Activated B cell treated with CpG ODN at 0.5 μM for 24 hours (primary cell): ENCODE data around the gene CAMTA1. TPM values are rescaled to one million over a fixed set of nuclear protein-coding genes. Genes with fewer than 3 reads are reported as not detected.

Source experiments
- ATAC-seq: fragments of 200-7000 bp; cut with Tn5 transposase; one replicate; pipeline ENCODE4 v1.10.0; 2021; ENCODE audit warnings: low read depth, mild to moderate bottlenecking, moderate library complexity
- CTCF ChIA-PET: fragments of 350-600 bp; sonication (Branson Sonifier 250); formaldehyde crosslinking; loops from one replicate; lab custom pipeline; 2021; ENCODE audit warnings: antibody characterized with exemption; lab: Charles Lee
- POLR2A ChIA-PET: fragments of 350-600 bp; sonication (Branson Sonifier 250); formaldehyde crosslinking; loops from one replicate; lab custom pipeline; 2021; ENCODE audit warnings: antibody characterized with exemption; lab: Charles Lee
- DNase-seq: peaks from one replicate; pipeline ENCODE4 v3.0.0; 2022
- H3K27ac Mint-ChIP-seq: one replicate; pipeline ENCODE4 v1.8.0; 2020; ENCODE audit warnings: mixed read lengths
- H3K27me3 Mint-ChIP-seq: one replicate; pipeline ENCODE4 v1.8.0; 2021; ENCODE audit warnings: mixed read lengths
- H3K36me3 Mint-ChIP-seq: one replicate; pipeline ENCODE4 v1.8.0; 2021; ENCODE audit warnings: low read depth, mixed read lengths
- H3K4me1 Mint-ChIP-seq: one replicate; pipeline ENCODE4 v1.8.0; 2021; ENCODE audit warnings: mixed read lengths
- H3K4me3 Mint-ChIP-seq: one replicate; pipeline ENCODE4 v1.8.0; 2020; ENCODE audit warnings: mild to moderate bottlenecking, mixed read lengths
- H3K9me3 Mint-ChIP-seq: one replicate; pipeline ENCODE4 v1.8.0; 2020; ENCODE audit warnings: mixed read lengths
- intact Hi-C: fragments of 100-400 bp; cut with micrococcal nuclease; formaldehyde crosslinking; loops from one replicate; pipeline ENCODE4 v1.15.1; 2024
- total RNA-seq: library from RNA; stranded (reverse); gene quantifications from 2 replicates; pipeline ENCODE4 v1.2.3, GENCODE V29; 2022
- TF ChIP-seq, protein P1 (sequence below): fragments of 200-600 bp; IDR thresholded peaks from one replicate; pipeline ENCODE4 v1.8.0; 2022; ENCODE audit warnings: antibody characterized with exemption, mild to moderate bottlenecking

The CAMTA1 gene
- total RNA-seq, 1 donor from 2014 or later, result 49.8 TPM

DNA sequence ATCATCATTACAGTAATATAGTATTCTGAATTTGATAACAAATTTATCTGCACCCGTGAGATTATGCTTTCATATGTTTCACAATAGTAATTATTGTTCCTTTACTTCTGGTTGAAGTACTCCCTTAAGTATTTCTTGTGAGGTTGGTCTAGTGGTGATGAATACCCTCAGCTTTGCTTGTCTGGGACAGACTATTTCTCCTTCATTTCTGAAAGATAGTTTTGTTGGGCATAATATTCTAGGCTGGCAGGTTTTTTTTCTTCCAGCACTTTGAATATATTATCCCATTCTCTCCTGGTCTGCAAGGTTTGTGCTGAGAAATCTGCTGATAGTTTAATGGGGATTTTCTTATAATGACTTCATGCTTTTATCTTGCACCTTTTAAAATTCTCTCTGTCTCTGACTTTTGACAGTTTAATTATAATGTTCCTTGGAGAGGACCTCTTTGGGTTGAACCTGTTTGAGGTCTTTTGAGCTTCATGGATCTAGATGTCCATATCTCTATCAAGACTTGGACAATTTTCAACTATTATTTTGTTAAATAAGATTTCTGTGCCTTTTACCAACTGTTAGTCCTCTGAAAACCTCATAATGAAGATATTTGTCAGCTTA is 614.4 kb downstream of the CAMTA1 start:
- no peak for ATAC-seq
- intact Hi-C loops, result no loop called here
- H3K9me3 Mint-ChIP-seq, result peaks cover 22% of the 10 kb centered on the region
- no peak overlapping the region for H3K4me3 Mint-ChIP-seq
- no peak overlapping the region for H3K27ac Mint-ChIP-seq
- peaks cover 13% of the 10 kb centered on the region for H3K27me3 Mint-ChIP-seq
- ChIA-PET POLR2A (no interaction called here), CTCF (no interaction called here)
- TF ChIP-seq, protein P1, sequence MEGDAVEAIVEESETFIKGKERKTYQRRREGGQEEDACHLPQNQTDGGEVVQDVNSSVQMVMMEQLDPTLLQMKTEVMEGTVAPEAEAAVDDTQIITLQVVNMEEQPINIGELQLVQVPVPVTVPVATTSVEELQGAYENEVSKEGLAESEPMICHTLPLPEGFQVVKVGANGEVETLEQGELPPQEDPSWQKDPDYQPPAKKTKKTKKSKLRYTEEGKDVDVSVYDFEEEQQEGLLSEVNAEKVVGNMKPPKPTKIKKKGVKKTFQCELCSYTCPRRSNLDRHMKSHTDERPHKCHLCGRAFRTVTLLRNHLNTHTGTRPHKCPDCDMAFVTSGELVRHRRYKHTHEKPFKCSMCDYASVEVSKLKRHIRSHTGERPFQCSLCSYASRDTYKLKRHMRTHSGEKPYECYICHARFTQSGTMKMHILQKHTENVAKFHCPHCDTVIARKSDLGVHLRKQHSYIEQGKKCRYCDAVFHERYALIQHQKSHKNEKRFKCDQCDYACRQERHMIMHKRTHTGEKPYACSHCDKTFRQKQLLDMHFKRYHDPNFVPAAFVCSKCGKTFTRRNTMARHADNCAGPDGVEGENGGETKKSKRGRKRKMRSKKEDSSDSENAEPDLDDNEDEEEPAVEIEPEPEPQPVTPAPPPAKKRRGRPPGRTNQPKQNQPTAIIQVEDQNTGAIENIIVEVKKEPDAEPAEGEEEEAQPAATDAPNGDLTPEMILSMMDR, result no peak
- H3K36me3 Mint-ChIP-seq, result no peaks in the 10 kb centered on the region
- DNase-seq, result no peak
- H3K4me1 Mint-ChIP-seq, result no peaks in the 10 kb centered on the region

GRCh38 chr1:7400566-7400965 is 615.3 kb downstream of the CAMTA1 start:
- no peaks in the 10 kb centered on the region for H3K36me3 Mint-ChIP-seq
- DNase-seq, result no peak
- no peak overlapping the region for H3K27ac Mint-ChIP-seq
- ATAC-seq, result no peak
- intact Hi-C loops, result no loop called here
- no peaks in the 10 kb centered on the region for H3K4me1 Mint-ChIP-seq
- POLR2A ChIA-PET, result no interaction called here
- TF ChIP-seq, protein P1, result no peak
- no peak overlapping the region for H3K4me3 Mint-ChIP-seq
- H3K9me3 Mint-ChIP-seq, result peaks cover 18% of the 10 kb centered on the region
- peaks cover 11% of the 10 kb centered on the region for H3K27me3 Mint-ChIP-seq
- CTCF ChIA-PET, result no interaction called here

DNA sequence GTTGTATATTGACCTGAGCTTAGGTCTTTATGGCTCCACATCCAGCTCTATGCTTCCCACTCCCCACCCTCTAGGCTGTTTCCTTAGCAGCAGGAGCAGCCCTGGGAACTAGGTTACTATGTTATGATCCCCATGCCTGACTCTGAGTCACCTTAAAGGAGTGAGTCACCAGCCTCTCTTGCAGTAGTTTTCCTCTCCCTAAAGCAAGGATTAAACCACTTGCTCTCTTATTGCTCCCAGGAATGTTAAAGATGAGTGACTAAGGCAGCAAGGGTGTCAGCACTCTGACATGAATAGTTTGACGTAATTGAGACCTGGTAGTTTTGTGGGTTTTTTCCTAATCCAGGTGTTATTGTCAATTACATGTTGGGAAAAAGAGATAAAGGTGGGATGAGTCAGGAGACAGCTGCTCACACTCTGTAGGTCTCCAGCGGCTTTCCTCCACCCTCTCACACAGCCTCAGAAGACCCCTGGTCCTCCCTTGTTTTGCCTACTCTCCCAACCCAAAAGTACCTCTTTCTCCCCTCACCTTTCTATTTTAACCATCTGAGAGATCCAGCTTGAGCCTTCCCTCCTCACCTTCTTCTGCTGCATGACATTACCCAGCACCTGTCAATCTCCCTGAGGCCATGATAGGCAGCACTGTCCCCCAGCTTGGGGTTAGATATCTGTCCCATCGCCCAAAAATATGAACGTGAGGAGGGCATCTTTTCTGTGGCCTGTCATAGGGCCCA is 616.7 kb downstream of the CAMTA1 start:
- CTCF ChIA-PET, result no interaction called here

DNA sequence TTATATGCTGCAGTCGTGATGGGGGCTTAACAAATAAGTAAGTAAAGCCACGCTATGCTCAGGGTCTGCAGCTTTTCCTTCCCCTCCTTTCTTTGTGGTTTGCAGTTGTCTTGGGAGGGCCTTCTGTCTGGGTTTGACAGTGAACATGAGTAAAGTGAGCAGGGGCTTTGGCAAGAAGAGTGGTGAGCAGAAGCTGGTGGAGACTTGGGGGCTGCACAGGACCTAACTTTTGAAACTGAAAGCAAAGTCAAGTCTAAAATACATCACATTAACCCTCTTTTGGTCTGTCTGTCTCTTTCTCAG is 617.2 kb downstream of the CAMTA1 start:
- Mint-ChIP-seq H3K36me3 (no peaks in the 10 kb centered on the region), H3K4me1 (no peaks in the 10 kb centered on the region), H3K27ac (no peak overlapping the region), H3K9me3 (peaks cover 9% of the 10 kb centered on the region), H3K27me3 (peaks cover 4% of the 10 kb centered on the region), H3K4me3 (no peak overlapping the region)
- ATAC-seq (no peak), DNase-seq (no peak)
- ChIA-PET POLR2A (no interaction called here), CTCF (no interaction called here)
- intact Hi-C loops, result no loop called here
- TF ChIP-seq, protein P1, result no peak

More for the DNA sequence above, 616.7 kb downstream of the CAMTA1 start:
- DNase-seq (no peak), ATAC-seq (no peak)
- TF ChIP-seq, protein P1, result no peak
- intact Hi-C loops, result no loop called here
- no peak overlapping the region for H3K4me3 Mint-ChIP-seq
- no peaks in the 10 kb centered on the region for H3K4me1 Mint-ChIP-seq
- H3K9me3 Mint-ChIP-seq, result peaks cover 13% of the 10 kb centered on the region
- peaks cover 4% of the 10 kb centered on the region for H3K27me3 Mint-ChIP-seq
- no peaks in the 10 kb centered on the region for H3K36me3 Mint-ChIP-seq
- H3K27ac Mint-ChIP-seq, result no peak overlapping the region
- POLR2A ChIA-PET, result no interaction called here

DNA sequence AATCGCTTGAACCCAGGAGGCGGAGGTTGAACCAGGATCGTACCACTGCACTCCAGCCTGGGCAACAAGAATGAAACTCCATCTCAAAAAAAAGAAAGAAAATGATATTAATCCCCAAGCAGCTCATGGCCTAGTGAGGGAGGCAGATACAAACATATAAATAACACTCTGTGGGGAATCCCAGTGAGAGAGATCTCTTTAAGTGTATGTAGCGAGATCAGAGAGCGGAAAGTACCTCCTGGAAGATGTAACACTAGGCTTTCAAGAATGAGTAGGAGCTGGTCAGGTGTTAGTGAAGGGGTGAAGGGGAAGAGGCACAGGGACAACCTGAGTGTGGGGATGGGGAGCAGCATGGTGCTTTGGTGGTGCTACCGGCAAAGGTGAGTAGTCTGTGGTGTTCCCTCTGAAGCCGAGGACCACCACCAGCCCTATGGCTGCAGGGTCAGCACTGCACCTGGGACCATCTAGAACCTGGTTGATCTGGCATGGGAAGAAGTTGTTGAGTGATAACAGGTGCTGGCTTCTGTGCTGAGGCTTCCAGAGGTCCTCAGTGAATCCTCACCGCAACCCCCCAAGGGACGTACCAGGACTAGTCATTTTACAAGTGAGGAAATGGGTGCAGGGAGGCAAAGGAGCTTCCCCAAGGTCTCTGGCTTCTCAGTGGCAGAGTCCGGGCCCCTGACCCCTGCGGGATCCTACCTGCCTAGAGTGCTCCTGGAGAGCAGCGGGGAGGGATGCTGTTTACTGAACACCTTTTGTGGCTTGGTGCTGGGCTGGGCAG is 618.2 kb downstream of the CAMTA1 start:
- no peak for ATAC-seq

More for the DNA sequence above, 618.2 kb downstream of the CAMTA1 start:
- H3K27me3 Mint-ChIP-seq, result peaks cover 4% of the 10 kb centered on the region
- no peak for DNase-seq
- TF ChIP-seq, protein P1, result no peak
- no peak overlapping the region for H3K4me3 Mint-ChIP-seq
- CTCF ChIA-PET, result no interaction called here
- H3K27ac Mint-ChIP-seq, result no peak overlapping the region
- intact Hi-C loops, result no loop called here
- no peaks in the 10 kb centered on the region for H3K36me3 Mint-ChIP-seq
- no peaks in the 10 kb centered on the region for H3K4me1 Mint-ChIP-seq
- H3K9me3 Mint-ChIP-seq, result peaks cover 8% of the 10 kb centered on the region
- POLR2A ChIA-PET, result no interaction called here
